ENCODE measurements around the gene THBS2.

Gene THBS2

DNA sequence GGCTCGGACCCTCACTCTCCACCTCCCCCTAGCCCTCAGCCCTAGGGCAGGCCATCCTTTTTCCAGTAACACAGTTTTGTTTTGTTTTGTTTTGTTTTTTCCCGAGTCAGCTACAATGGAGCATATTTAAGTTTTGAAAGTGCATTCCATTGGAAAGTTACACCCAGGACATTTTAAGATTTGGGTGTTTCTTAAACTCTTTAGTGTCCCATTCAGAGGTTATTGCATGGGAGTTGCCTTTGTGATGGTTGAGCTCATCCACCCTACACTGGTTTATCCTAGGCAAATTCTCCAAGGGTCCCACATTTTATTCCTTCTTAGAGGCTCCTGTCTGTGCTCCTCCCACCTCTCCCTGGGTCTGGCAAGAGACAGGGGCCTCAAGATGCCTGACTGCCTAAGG lies 58.9 kb downstream of the THBS2 start:
- Histone ChIP-seq H3K9ac (no peak overlapping the region), H3K27me3 (no peaks in the 10 kb centered on the region), H4K20me1 (no peaks in the 10 kb centered on the region), H3K9me3 (replicated peaks in 1 of 11) (peaks cover 15 to 46% (median 35%) of the 10 kb centered on the region in 11 experiments; a peak in 21 of 22 replicates), H3K4me2 (no peak overlapping the region), H3K27ac (no peak overlapping the region), H3K36me3 (no peaks in the 10 kb centered on the region), H3K4me3 (no peak overlapping the region), H3K4me1 (peaks cover 0 to 3% (median 0%) of the 10 kb centered on the region in 10 experiments; a peak in 3 of 20 replicates)
- TF ChIP-seq Cebpa-rat (IDR thresholded peaks at IDR 0.05): no peak

DNA sequence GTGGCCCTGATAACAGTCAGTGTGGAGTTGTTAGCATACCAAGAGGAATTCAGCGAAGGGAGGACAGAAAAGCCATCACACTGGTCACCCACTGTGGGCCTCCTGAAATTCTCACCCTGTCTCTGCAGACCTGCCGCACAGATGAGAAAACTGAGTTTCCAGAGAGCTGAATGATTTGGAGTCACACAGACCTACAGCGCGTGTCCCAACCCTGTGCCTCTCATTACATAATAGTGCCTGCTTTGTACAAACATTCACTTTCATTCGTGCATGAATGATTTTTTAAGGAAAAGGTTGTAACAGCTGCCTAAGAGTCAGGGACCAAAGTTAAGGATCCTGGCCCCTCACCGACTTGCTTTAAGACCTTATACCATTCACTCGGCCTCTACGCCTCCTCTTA lies 62.7 kb downstream of the THBS2 start:
- H3K9ac ChIP-seq: no peak overlapping the region
- no peaks in the 10 kb centered on the region for H3K36me3 ChIP-seq
- TF ChIP-seq Cebpa-rat (IDR thresholded peaks at IDR 0.05): no peak
- H3K4me1 ChIP-seq: peaks cover 0 to 19% (median 17%) of the 10 kb centered on the region in 10 experiments; a peak in 18 of 20 replicates
- H4K20me1 ChIP-seq: no peaks in the 10 kb centered on the region
- H3K27me3 ChIP-seq: no peaks in the 10 kb centered on the region
- H3K27ac ChIP-seq: no peak overlapping the region
- 0 out of 22 replicates have a peak overlapping the region, but pooled peaks of 1 of the 11 experiments have one; percentile 7 for H3K4me2 ChIP-seq
- peaks cover 15 to 46% (median 35%) of the 10 kb centered on the region in 11 experiments; a peak in 21 of 22 replicates for H3K9me3 ChIP-seq (replicated peaks in 1 of 11)
- no peak overlapping the region for H3K4me3 ChIP-seq

DNA sequence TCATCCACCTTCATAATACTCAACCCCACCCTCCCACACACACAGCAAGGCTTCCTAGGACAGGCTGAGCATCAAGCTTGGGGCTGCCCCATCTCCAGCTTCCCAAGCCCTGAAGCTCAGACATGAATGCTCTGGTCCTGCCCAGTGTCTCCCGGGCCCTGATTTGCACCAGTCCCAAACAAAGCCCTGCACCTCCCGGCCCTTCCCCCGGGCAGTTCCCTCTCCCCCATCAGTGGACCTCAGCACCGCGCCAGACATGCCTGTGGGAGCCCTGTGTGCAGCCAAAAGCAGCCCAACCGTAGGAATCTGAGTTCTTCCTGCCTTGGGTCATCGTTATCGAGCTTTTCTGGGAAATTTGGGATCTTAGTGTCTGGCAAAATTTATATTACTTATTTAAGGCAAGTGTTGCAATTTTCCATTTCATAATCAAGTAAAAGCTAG lies 63.5 kb downstream of the THBS2 start:
- Histone ChIP-seq H3K9me3 (replicated peaks in 1 of 11) (peaks cover 15 to 43% (median 32%) of the 10 kb centered on the region in 11 experiments; a peak in 21 of 22 replicates), H3K36me3 (no peaks in the 10 kb centered on the region), H3K4me1 (peaks cover 0 to 19% (median 17%) of the 10 kb centered on the region in 10 experiments; a peak in 18 of 20 replicates), H3K4me3 (no peak overlapping the region), H3K4me2 (no peak overlapping the region), H3K27me3 (no peaks in the 10 kb centered on the region), H3K9ac (no peak overlapping the region), H4K20me1 (no peaks in the 10 kb centered on the region), H3K27ac (no peak overlapping the region)
- TF ChIP-seq Cebpa-rat (IDR thresholded peaks at IDR 0.05): no peak

DNA sequence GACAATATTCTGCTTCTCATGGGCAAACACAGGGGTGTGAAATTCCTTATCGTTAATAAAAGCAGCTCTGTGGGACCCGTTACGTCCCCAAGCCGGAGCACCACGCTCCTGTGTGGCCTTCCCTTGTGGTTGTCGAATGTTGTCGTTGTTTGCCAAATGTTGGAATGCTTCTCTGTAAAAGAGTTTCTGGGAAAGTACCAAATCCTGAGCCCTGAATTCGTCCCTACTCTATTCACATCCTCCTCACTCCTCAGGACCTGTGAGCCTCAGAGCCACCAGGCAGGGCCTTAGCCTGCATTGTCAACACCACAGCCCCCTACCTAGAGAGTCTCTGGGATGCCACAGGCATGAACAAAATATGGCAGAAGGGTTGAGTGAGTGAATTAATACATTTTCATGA lies 64.0 kb downstream of the THBS2 start:
- H4K20me1 ChIP-seq: no peaks in the 10 kb centered on the region
- no peaks in the 10 kb centered on the region for H3K27me3 ChIP-seq
- peaks cover 15 to 38% (median 27%) of the 10 kb centered on the region in 11 experiments; a peak in 21 of 22 replicates for H3K9me3 ChIP-seq (replicated peaks in 1 of 11)
- no peak overlapping the region for H3K9ac ChIP-seq
- H3K4me3 ChIP-seq: no peak overlapping the region
- peaks cover 0 to 19% (median 17%) of the 10 kb centered on the region in 10 experiments; a peak in 18 of 20 replicates for H3K4me1 ChIP-seq
- H3K4me2 ChIP-seq: peak overlapping the region in 4 of 11 experiments; percentile 44 to 71 (median 61); a peak in 5 of 22 replicates
- no peaks in the 10 kb centered on the region for H3K36me3 ChIP-seq
- no peak for TF ChIP-seq Cebpa-rat (IDR thresholded peaks at IDR 0.05)
- no peak overlapping the region for H3K27ac ChIP-seq

DNA sequence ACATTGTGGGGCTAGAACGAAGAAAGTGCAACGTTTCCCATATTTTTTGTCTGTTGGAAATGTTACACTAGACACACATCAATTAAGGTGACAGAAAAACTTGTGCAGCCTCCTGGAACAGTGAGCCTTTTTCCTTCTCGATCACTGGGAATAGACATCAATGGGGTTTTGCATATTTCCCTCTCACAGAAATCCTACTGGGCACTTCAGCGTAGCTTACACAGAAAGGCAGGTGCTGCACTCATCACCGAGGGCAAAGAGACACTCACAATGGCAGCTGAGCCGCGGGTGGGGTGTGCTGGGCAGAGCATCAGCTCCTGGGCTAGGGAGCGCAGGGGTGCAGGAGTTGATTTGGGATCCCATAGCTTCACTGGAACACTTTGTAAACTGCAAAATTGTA lies 64.5 kb downstream of the THBS2 start:
- Histone ChIP-seq H3K9ac (no peak overlapping the region), H3K4me2 (peak overlapping the region in 9 of 11 experiments; percentile 15 to 71 (median 62); a peak in 17 of 22 replicates), H4K20me1 (no peaks in the 10 kb centered on the region), H3K4me1 (peaks cover 0 to 19% (median 17%) of the 10 kb centered on the region in 10 experiments; a peak in 18 of 20 replicates), H3K27ac (no peak overlapping the region; a peak in 1 of 22 replicates), H3K9me3 (replicated peaks in 1 of 11) (peaks cover 15 to 33% (median 25%) of the 10 kb centered on the region in 11 experiments; a peak in 21 of 22 replicates), H3K4me3 (no peak overlapping the region), H3K36me3 (no peaks in the 10 kb centered on the region), H3K27me3 (no peaks in the 10 kb centered on the region)
- TF ChIP-seq Cebpa-rat (IDR thresholded peaks at IDR 0.05): no peak

DNA sequence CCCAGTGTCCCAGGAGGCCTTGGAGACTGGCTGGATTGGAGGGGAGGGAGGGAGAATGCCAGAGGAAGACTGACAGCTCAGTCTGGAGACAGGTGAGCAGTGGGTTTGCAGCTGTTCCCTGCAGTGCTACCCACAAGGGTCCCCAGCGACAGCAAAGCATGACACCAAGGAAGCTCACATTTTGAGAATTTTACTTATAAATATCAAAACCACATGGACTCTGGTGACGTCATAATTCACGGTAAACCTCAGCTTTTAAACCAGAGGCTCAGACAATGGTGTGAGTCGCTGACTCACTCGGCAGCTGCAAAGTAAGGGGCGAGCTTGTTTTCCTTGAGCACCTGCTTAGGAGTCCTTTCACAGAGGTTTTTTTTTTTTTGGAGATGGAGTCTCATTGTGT lies 65.2 kb downstream of the THBS2 start:
- H3K4me1 ChIP-seq: peaks cover 0 to 19% (median 17%) of the 10 kb centered on the region in 10 experiments; a peak in 18 of 20 replicates
- no peak overlapping the region for H3K4me3 ChIP-seq
- H3K9me3 ChIP-seq (replicated peaks in 1 of 11): peaks cover 14 to 26% (median 21%) of the 10 kb centered on the region in 11 experiments; a peak in 21 of 22 replicates
- H3K9ac ChIP-seq: no peak overlapping the region
- TF ChIP-seq Cebpa-rat (IDR thresholded peaks at IDR 0.05): no peak
- no peaks in the 10 kb centered on the region for H3K36me3 ChIP-seq
- H4K20me1 ChIP-seq: no peaks in the 10 kb centered on the region
- peak overlapping the region in 10 of 11 experiments; percentile 7 to 71 (median 61); a peak in 18 of 22 replicates for H3K4me2 ChIP-seq
- peak overlapping the region in 3 of 11 experiments; percentile 24 to 38 (median 34); a peak in 4 of 22 replicates for H3K27ac ChIP-seq
- no peaks in the 10 kb centered on the region for H3K27me3 ChIP-seq

DNA sequence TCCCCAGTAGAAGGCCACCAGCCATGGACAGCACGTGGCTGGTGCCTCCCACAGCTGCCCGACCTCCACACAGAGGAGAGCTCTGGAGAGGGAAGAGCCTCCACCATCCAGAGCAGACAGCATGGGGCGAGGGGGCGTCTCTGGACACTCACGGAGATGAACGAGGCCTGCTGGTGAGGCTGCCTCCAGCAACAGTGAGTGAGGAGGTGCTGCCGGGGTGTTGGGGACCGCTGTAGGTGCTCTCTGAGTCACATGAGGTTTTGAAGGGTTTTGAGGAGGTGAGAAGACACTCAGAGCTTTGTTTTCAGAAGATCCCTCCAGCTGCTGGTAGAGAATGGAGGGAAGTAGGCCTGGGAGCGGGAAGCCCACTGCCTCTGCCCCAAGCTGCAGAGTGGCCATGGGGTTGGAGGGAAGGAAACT lies 65.6 kb downstream of the THBS2 start:
- H3K4me3 ChIP-seq: no peak overlapping the region
- H4K20me1 ChIP-seq: no peaks in the 10 kb centered on the region
- peaks cover 0 to 19% (median 17%) of the 10 kb centered on the region in 10 experiments; a peak in 18 of 20 replicates for H3K4me1 ChIP-seq
- H3K36me3 ChIP-seq: no peaks in the 10 kb centered on the region
- peaks cover 14 to 22% (median 16%) of the 10 kb centered on the region in 11 experiments; a peak in 21 of 22 replicates for H3K9me3 ChIP-seq (replicated peaks in 1 of 11)
- no peak overlapping the region for H3K9ac ChIP-seq
- peak overlapping the region in 10 of 11 experiments; percentile 7 to 71 (median 61); a peak in 17 of 22 replicates for H3K4me2 ChIP-seq
- no peak for TF ChIP-seq Cebpa-rat (IDR thresholded peaks at IDR 0.05)
- H3K27me3 ChIP-seq: no peaks in the 10 kb centered on the region
- H3K27ac ChIP-seq: peak overlapping the region in 3 of 11 experiments; percentile 24 to 38 (median 34); a peak in 3 of 22 replicates

DNA sequence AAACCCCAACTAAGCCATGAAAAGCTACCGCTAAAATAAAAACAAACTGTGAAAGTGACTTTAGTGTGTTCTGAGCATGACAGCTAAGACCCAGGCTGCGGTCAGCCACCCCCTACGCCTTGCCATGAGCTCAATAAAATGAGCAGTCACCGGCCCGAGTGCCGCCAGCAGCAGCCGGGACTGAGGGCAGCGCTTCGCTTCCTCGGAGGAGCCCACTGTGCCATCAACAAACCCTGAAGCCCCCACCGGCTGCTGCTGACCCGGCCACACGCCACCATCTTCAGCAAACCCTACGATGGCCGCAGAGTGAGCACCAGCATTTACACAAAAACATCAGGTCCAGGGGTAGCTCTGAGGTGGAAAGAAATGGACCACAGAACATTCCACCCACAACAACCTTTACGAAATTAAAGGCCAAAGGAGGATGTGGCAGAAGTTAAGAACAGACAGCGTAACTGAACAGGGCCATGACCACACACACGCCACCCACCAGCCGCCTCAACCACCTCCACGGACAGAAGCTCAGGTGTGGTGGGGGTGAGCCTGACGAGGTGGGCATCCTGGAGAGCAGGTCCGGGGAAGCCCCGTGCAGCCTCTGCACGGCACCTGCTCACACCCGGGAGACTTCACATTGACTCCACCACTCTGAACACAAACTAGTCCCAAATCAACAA lies 67.0 kb downstream of the THBS2 start:
- H3K36me3 ChIP-seq: no peaks in the 10 kb centered on the region
- no peak overlapping the region for H3K27ac ChIP-seq
- H3K9ac ChIP-seq: no peak overlapping the region
- H3K27me3 ChIP-seq: no peaks in the 10 kb centered on the region
- H3K4me3 ChIP-seq: no peak overlapping the region
- no peak overlapping the region for H3K4me2 ChIP-seq
- TF ChIP-seq Cebpa-rat (IDR thresholded peaks at IDR 0.05): no peak
- H3K4me1 ChIP-seq: peaks cover 0 to 19% (median 17%) of the 10 kb centered on the region in 10 experiments; a peak in 18 of 20 replicates
- H4K20me1 ChIP-seq: no peaks in the 10 kb centered on the region
- H3K9me3 ChIP-seq (replicated peaks in 1 of 11): peaks cover 1 to 8% (median 2%) of the 10 kb centered on the region in 11 experiments; a peak in 16 of 22 replicates
